Cortex of kidney (tissue), 1 donor: ENCODE measurements around the gene ZNF862.

ENCODE experiments used
- DNase-seq: peaks from one replicate; lab custom pipeline; 2025; lab: John Stamatoyannopoulos, UW

Gene ZNF862

DNA sequence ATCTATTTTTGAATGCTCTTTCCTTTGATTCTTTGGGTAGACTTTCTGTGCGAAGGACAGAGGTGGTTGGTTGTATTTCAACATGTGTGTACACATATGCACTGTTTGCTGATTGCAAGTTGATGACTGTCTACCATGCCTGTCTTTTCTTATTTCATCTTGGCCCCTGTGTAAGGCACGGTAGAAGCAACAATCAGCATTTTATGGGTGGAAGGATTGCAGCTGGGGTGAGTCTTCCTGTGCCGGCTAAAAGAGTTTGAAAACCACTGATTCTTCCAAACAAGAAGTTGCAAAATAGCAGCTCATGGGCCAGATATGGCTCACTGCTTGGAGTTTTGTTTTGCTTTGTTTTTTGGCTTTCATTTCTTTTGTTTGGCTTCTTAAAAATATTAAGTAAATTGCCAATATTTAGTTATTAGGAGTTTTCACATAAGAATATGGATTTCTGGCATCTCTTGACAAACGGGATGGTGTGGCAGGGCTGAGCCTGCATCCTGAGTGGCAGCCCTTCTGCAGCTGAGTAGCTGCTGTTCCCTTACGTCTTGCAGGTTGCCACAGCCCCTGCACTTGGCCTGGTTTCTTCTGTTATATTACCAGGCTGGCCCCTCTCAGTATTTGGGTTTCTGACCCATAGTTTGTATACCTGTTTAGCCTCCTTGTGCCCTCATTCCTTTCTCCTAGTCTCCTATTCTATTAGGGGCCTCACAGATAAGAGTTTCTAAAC lies 7.2 kb downstream of the ZNF862 start:
- DNase-seq, result no peak

DNA sequence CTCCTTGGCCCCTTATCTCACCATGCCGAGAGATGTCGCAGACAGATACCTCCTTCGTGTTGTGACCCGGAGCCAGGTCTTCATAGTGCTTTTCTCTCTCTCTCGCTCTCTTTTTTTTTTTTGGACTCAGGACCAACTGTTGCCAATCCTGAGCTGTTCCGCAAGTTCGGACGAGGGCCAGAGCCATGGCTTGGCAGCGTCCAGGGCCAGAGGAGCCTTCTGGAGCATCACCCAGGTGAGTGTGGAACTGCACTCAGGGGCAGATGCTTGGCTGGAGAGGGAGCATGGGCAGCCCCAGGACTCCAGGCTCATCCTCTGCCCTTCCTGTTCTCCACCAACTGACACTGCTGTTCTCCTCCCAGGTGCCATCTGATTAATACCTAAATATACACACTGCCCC lies 7.8 kb downstream of the ZNF862 start:
- no peak for DNase-seq

- DNase-seq, result no peak
Measured at GRCh38 chr7:149846436-149847046, 8.4 kb downstream of the ZNF862 start.

DNA sequence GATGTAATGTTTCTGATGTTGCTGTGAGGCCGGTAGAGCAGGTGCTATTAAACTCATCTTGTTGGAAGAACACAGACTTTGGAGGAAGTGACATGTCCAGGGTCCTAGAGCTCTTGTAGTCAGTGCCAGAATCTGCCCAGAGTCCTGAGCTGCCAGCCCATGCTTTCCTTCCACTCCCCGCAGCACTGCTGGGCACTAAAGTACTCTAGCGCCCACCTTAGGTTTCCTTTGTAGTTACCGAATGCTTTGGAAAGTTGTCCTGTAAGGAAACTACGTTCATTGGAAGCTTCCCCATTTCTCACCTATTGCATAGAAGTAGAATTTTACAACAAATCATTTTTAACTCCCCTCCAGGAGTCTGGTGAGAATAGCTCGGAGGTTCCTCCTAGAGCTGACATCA lies 11.0 kb downstream of the ZNF862 start:
- DNase-seq, result no peak

DNA sequence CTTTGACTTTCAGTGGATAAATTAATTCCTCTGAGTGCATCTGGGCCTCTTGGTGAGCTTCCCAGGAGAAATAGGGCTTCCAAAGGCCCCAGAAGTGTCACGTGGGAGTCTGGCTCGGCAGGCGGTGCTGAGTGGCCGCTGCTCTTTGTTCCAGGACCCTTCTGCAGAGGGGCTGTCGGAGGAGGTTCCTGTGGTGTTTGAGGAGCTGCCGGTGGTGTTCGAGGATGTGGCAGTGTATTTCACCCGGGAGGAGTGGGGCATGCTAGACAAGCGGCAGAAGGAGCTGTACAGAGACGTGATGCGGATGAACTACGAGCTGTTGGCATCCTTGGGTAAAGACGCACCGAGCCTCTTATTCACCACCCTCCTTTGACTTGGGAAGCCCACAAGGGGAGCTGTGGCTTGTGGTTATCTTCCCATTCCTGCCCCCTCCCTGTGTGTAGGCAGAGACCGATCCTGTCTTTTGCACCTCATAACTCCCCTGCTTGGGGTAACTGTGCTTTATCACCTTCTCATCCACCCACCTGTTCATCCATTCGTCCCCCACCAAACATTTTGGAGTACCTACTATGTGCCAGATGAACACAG lies 11.9 kb downstream of the ZNF862 start:
- no peak for DNase-seq

- DNase-seq, result no peak
Measured at GRCh38 chr7:149850716-149851115, 12.5 kb downstream of the ZNF862 start.

GRCh38 chr7:149851449-149851848 lies 13.3 kb downstream of the ZNF862 start:
- DNase-seq, result no peak

GRCh38 chr7:149853157-149853556 lies 15.0 kb downstream of the ZNF862 start:
- DNase-seq, result no peak

GRCh38 chr7:149854611-149855360 lies 16.6 kb downstream of the ZNF862 start:
- no peak for DNase-seq

DNA sequence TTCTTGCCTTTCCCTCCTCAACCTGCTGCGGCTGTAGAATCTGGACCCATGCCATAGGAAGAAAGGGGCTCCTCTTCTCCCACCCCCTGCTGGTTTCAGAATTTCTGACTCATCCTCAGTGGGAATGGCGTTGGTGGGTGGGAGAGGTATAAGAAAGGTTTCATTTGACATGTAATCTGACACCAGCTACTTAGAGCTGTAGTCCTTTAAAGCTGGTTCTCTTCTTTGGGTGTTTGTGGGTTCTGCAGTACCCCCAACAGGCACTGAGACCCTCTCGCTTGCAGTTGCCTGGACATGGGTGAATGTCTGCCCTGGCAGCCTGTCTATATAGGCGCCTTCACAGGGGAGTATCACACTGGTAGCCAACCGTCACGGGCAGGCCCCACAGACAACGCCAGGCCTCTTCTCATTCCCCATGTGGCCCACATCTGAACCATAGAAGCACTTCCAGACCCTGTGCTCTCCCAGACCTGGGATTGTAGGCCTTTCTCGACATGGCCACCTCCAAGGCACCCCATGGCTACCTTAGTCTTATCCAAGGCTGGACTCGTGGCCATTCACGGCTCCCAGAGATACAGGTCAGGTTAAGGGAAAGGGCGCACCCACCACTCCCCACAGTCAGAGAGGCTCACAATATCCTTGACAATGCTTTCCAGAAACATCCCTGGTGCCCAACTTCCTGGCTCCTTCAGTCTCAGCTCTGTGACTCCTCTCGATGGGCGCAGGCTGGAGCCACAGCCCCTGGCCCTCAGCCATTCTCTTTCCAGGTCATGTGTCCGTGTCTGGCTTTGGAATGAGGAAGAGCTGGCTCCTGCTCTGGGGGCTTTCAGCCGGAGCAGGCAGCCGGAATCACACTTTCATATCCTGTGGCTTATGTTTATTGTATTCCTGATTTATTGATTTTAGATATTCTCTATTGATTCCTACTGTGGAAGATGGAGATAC lies 17.5 kb downstream of the ZNF862 start:
- DNase-seq, result no peak

DNA sequence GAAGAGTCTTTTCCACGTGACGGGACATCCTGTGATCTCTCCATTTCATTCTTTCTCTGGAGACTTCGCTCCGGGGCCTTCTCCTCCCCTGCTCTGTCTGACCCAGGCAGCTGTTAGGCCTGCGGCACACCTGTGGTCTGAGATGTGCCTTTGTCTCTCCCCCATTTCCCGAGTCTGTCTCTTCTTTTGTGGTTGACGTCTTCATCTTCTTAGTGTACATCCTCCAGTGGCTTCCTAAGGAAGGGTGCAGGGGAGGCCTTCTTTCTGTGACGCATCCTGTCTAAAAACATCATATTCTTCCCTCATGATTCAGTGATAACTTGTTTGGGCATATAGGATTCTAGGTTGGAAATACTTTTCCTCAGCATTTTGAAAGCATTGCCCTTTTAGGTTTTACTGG lies 18.4 kb downstream of the ZNF862 start:
- no peak for DNase-seq

DNA sequence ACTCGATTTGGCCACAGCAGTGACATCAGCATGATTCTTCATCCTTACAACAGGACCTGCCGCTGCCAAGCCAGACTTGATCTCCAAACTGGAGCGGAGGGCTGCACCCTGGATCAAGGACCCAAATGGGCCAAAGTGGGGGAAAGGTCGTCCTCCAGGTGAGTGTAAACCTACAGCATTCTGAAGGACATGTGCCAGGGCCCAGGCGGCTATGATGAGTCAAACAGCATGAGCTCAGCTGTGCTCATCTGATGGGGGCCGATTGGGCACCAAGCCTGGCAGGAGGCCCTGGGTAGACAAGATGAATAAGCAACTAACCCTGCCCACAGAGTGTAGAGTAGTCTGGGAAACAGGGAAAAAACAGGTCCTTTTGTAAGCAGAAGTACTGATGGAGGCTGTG lies 21.2 kb downstream of the ZNF862 start:
- DNase-seq, result no peak

DNA sequence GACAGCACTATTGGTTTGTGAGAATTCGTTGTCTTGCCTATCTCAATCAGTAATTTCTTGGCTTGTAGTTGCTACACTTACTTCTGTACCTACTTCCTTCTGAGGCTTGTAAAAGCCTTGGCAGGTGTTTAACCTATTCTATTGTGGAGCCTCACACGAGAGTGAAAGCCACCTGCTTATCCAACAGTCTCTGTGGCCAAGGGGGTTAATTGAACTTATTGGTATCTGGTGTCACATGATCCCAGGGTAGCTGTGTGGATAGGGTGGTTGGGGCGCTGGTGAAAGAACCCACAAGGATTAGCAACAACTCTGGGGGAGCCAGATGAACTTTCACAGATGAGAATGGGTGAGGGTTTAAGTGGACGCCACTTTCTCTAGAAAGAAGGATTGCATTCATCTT lies 21.7 kb downstream of the ZNF862 start:
- no peak for DNase-seq

DNA sequence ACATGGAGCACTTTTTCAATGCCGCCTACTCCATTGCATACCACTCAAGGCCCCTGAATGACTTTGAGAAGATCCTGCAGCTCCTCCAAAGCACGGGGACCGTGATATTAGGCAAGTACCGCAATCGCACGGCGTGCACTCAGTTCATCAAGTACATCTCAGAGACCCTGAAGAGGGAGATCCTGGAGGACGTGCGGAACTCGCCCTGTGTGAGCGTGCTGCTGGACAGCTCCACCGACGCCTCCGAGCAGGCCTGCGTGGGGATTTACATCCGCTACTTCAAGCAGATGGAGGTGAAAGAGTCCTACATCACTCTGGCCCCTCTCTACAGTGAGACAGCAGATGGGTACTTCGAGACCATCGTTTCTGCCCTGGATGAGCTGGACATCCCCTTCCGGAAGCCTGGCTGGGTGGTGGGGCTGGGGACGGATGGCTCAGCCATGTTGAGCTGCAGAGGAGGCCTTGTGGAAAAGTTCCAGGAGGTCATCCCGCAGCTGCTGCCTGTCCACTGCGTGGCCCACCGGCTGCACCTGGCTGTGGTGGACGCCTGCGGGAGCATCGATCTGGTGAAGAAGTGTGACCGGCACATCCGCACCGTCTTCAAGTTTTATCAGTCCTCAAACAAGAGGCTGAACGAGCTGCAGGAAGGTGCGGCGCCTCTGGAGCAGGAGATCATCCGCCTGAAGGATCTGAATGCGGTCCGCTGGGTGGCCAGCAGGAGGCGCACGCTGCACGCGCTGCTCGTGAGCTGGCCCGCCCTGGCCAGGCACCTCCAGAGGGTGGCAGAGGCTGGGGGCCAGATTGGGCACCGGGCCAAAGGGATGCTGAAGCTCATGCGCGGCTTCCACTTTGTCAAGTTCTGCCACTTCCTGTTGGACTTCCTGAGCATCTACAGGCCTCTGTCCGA lies 22.9 kb downstream of the ZNF862 start:
- no peak for DNase-seq

DNA sequence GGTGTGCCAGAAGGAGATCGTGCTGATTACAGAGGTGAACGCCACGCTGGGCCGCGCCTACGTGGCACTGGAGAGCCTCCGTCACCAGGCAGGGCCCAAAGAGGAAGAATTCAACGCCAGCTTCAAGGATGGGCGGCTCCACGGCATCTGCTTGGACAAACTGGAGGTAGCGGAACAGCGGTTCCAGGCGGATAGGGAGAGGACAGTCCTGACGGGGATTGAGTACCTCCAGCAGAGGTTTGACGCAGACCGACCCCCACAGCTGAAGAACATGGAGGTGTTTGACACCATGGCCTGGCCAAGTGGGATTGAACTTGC lies 23.5 kb downstream of the ZNF862 start:
- DNase-seq, result no peak

DNA sequence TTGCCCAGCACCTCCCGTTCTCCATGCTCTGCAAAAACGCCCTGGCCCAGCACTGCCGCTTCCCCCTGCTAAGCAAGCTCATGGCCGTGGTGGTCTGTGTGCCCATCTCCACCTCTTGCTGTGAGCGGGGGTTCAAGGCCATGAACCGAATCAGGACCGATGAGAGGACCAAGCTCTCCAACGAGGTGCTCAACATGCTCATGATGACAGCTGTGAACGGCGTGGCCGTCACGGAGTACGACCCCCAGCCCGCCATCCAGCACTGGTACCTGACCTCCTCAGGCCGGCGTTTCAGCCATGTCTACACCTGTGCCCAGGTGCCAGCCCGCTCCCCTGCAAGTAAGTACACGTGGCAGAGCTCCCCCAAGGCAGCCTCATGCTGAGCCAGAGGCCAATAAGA lies 24.0 kb downstream of the ZNF862 start:
- no peak for DNase-seq

DNA sequence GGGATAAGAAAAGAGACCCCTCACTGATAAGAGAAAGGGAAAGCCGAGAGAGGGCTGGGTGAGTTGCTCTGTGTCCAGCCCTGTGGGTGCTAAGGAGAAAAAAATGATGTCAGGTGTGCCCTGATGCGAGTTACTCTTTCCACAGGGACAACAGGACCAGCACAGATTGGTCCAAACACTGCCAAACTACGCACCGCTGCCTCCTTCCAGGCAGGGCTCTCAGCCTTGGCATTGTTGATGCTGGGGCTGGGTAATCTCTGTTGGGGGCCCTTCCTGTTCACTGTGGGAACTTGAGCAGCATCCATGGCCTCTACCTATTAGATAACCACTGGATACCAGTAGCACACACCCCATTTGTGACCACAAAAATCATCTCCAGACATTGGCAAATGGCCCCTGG lies 25.3 kb downstream of the ZNF862 start:
- no peak for DNase-seq

- no peak for DNase-seq
Measured at GRCh38 chr7:149864023-149864422, 25.8 kb downstream of the ZNF862 start.

- DNase-seq, result no peak
Measured at GRCh38 chr7:149864751-149865150, 26.6 kb downstream of the ZNF862 start.

DNA sequence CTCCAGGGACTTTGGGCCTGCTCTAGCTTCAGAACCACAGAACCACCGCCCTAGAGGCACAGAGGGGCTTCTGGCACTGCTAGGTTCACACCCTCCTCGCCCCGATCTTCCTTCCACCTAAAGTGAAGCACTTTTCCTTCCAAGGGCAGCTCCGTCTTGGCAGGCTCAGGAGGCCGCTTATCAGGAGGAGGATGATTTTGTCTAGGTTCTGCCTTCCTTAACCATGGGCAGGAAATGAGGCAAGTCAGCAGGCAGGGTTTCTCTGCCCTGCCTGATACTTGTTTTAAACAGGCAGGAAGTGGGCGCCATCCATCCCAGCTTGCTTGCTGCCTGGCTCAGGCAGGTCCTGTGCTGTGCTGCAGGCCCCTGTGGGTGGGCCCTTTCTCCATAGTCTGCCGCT lies 27.3 kb downstream of the ZNF862 start:
- no peak for DNase-seq
